ENCODE data around the gene KMT2D.

KMT2D gene

GRCh38 chr12:49060237-49061156 lies at the start of gene KMT2D:
TSS of gene KMT2D (minus strand) at chr12:49060794. CDS start at chr12:49055324, 5,470 bp downstream.
- peak; percentile 95 for DNase-seq (ENCODE audit: low spot score)

GRCh38 chr12:49109641-49110463 lies 49.3 kb upstream of the KMT2D start:
- DNase-seq (ENCODE audit: low spot score): no peak

- DNase-seq (ENCODE audit: low spot score): peak; percentile 50
These were observed 48.4 kb upstream of the KMT2D start for GRCh38 chr12:49108958-49109404.

GRCh38 chr12:49105504-49106084 lies 45.0 kb upstream of the KMT2D start:
- no peak for DNase-seq (ENCODE audit: low spot score)

GRCh38 chr12:49104822-49105221 lies 44.2 kb upstream of the KMT2D start:
- no peak for DNase-seq (ENCODE audit: low spot score)

GRCh38 chr12:49100380-49100779 lies 39.8 kb upstream of the KMT2D start:
- no peak for DNase-seq (ENCODE audit: low spot score)

- no peak for DNase-seq (ENCODE audit: low spot score)
These were observed 38.1 kb upstream of the KMT2D start for GRCh38 chr12:49098703-49099102.

- peak; percentile 63 for DNase-seq (ENCODE audit: low spot score)
These were observed 37.4 kb upstream of the KMT2D start for GRCh38 chr12:49098035-49098451.

GRCh38 chr12:49097381-49097780 lies 36.8 kb upstream of the KMT2D start:
- DNase-seq (ENCODE audit: low spot score): no peak

- DNase-seq (ENCODE audit: low spot score): no peak
These were observed 34.4 kb upstream of the KMT2D start for GRCh38 chr12:49094975-49095365.

- no peak for DNase-seq (ENCODE audit: low spot score)
These were observed 33.8 kb upstream of the KMT2D start, which contains the start of gene DHH for GRCh38 chr12:49094160-49094974. TSS of gene DHH (minus strand) at chr12:49094801. CDS start at chr12:49094512, 289 bp downstream.

- no peak for DNase-seq (ENCODE audit: low spot score)
These were observed 33.2 kb upstream of the KMT2D start for GRCh38 chr12:49093792-49094159.

- DNase-seq (ENCODE audit: low spot score): no peak
These were observed 32.3 kb upstream of the KMT2D start for GRCh38 chr12:49092816-49093406.

- DNase-seq (ENCODE audit: low spot score): peak; percentile 53
These were observed 31.7 kb upstream of the KMT2D start for GRCh38 chr12:49092086-49092815.

GRCh38 chr12:49091836-49092085 lies 31.2 kb upstream of the KMT2D start:
- DNase-seq (ENCODE audit: low spot score): no peak

- no peak for DNase-seq (ENCODE audit: low spot score)
These were observed 30.7 kb upstream of the KMT2D start for GRCh38 chr12:49091056-49091835.

GRCh38 chr12:49089821-49090773 lies 29.5 kb upstream of the KMT2D start:
- peak; percentile 41 for DNase-seq (ENCODE audit: low spot score)

- DNase-seq (ENCODE audit: low spot score): no peak
These were observed 28.3 kb upstream of the KMT2D start for GRCh38 chr12:49088932-49089330.
